ENCODE data around the gene STEAP1. TPM values are rescaled to one million over a fixed set of nuclear protein-coding genes. Genes with fewer than 3 reads are reported as not detected.
"Not testable (repeated sequence)": the region's sequence is repeated elsewhere in the genome, so short reads cannot be mapped to it uniquely, and the experiment has no call there.

STEAP1 gene
- total RNA-seq, 1 experiment from 2014 or later: 4.1 TPM

GRCh38 chr7:90114972-90115371 is 39.3 kb upstream of the STEAP1 start:
- not testable (repeated sequence) for H3K4me3 Mint-ChIP-seq; H3K4me1 ChIP-seq (ENCODE audit: insufficient read depth, low read length); H3T11ph ChIP-seq (ENCODE audit: low read length); H3K14ac ChIP-seq (ENCODE audit: insufficient read depth, low read length); H3K4me1 Mint-ChIP-seq; H3K9ac ChIP-seq (ENCODE audit: extremely low read depth, insufficient read length, low read length); H3K23ac ChIP-seq (ENCODE audit: insufficient read length, low read depth, low read length); DNase-seq; H4K20me1 ChIP-seq (ENCODE audit: control insufficient read depth, insufficient read depth, insufficient read length); H3K79me1 ChIP-seq (ENCODE audit: insufficient read depth, low read depth, low read length, poor library complexity, severe bottlenecking); H3K9me3 ChIP-seq (ENCODE audit: control insufficient read depth, low read depth, low read length); H3K27ac ChIP-seq (ENCODE audit: insufficient read length, low read depth, low read length); H3K9me3 Mint-ChIP-seq; H3K27me3 ChIP-seq (ENCODE audit: insufficient read depth, low read length); H3K56ac ChIP-seq (ENCODE audit: insufficient read length, low read depth, low read length); H3K27ac Mint-ChIP-seq; H4K5ac ChIP-seq (ENCODE audit: insufficient read length, low read depth, low read length); H2AK5ac ChIP-seq (ENCODE audit: insufficient read length, low read length); H3K18ac ChIP-seq (ENCODE audit: insufficient read length, low read depth, low read length); H3K4ac ChIP-seq (ENCODE audit: low read depth, low read length); H2BK20ac ChIP-seq (ENCODE audit: low read depth, low read length, poor library complexity, severe bottlenecking); H2BK12ac ChIP-seq (ENCODE audit: insufficient read length, low read depth, low read length); H3K79me2 ChIP-seq (ENCODE audit: insufficient read depth, low read length); H2BK15ac ChIP-seq (ENCODE audit: low read depth, low read length); H3K4me2 ChIP-seq (ENCODE audit: insufficient read depth, insufficient read length, low read length); H3K36me3 Mint-ChIP-seq (ENCODE audit: insufficient read depth in 1 of 3, low read depth in 3 of 3); H2BK120ac ChIP-seq (ENCODE audit: low read depth, low read length, poor library complexity, severe bottlenecking); H4K8ac ChIP-seq (replicated peaks; ENCODE audit: insufficient read length, low read depth, low read length); H3K23me2 ChIP-seq (ENCODE audit: insufficient read length, low read depth, low read length, poor library complexity, severe bottlenecking); H2AFZ ChIP-seq (ENCODE audit: low read length); H2BK5ac ChIP-seq (ENCODE audit: insufficient read length, low read length); H4K91ac ChIP-seq (ENCODE audit: insufficient read length, low read depth, low read length)
- no CpG with 5 or more reads among the region's 1 CpG for WGBS (ENCODE audit: extremely low coverage, insufficient read length, low lambda C conversion rate)
- peak; percentile 56 for TF ChIP-seq CTCF (conservative IDR thresholded peaks at IDR 0.05)
- H3K27me3 Mint-ChIP-seq (ENCODE audit: low read depth): peaks cover 27% of the 10 kb centered on the region

GRCh38 chr7:90118551-90119177 is 35.6 kb upstream of the STEAP1 start:
- not testable (repeated sequence) for H3T11ph ChIP-seq (ENCODE audit: low read length); H3K79me2 ChIP-seq (ENCODE audit: insufficient read depth, low read length); H2BK5ac ChIP-seq (ENCODE audit: insufficient read length, low read length); H2BK12ac ChIP-seq (ENCODE audit: insufficient read length, low read depth, low read length); H3K27me3 ChIP-seq (ENCODE audit: insufficient read depth, low read length); H3K4me1 ChIP-seq (ENCODE audit: insufficient read depth, low read length); H3K9ac ChIP-seq (ENCODE audit: extremely low read depth, insufficient read length, low read length); H3K9me3 Mint-ChIP-seq; H2AFZ ChIP-seq (ENCODE audit: low read length); H3K14ac ChIP-seq (ENCODE audit: insufficient read depth, low read length); H3K4me2 ChIP-seq (ENCODE audit: insufficient read depth, insufficient read length, low read length); H3K56ac ChIP-seq (ENCODE audit: insufficient read length, low read depth, low read length); H3K36me3 Mint-ChIP-seq (ENCODE audit: insufficient read depth in 1 of 3, low read depth in 3 of 3); H4K5ac ChIP-seq (ENCODE audit: insufficient read length, low read depth, low read length); H2AK5ac ChIP-seq (ENCODE audit: insufficient read length, low read length); H3K79me1 ChIP-seq (ENCODE audit: insufficient read depth, low read depth, low read length, poor library complexity, severe bottlenecking); H2BK120ac ChIP-seq (ENCODE audit: low read depth, low read length, poor library complexity, severe bottlenecking); H3K23ac ChIP-seq (ENCODE audit: insufficient read length, low read depth, low read length); H4K20me1 ChIP-seq (ENCODE audit: control insufficient read depth, insufficient read depth, insufficient read length); H3K23me2 ChIP-seq (ENCODE audit: insufficient read length, low read depth, low read length, poor library complexity, severe bottlenecking); H3K27ac Mint-ChIP-seq; H3K9me3 ChIP-seq (ENCODE audit: control insufficient read depth, low read depth, low read length); H2BK20ac ChIP-seq (ENCODE audit: low read depth, low read length, poor library complexity, severe bottlenecking); H3K4ac ChIP-seq (ENCODE audit: low read depth, low read length); H2BK15ac ChIP-seq (ENCODE audit: low read depth, low read length); H3K4me1 Mint-ChIP-seq; H4K91ac ChIP-seq (ENCODE audit: insufficient read length, low read depth, low read length); H3K18ac ChIP-seq (ENCODE audit: insufficient read length, low read depth, low read length); H4K8ac ChIP-seq (replicated peaks; ENCODE audit: insufficient read length, low read depth, low read length); H3K27ac ChIP-seq (ENCODE audit: insufficient read length, low read depth, low read length)
- no CpG with 5 or more reads among the region's 48 CpGs for WGBS (ENCODE audit: extremely low coverage, insufficient read length, low lambda C conversion rate)
- Mint-ChIP-seq H3K27me3 (ENCODE audit: low read depth) (peaks cover 32% of the 10 kb centered on the region), H3K4me3 (peak overlapping the region; percentile 69 to 82)
- DNase-seq: peak; percentile 33

Data from H9 (cell line).